GM19023 (cell line): ENCODE results near the gene ANKRD33.

Experiments
- ATAC-seq: cut with Tn5 transposase; IDR thresholded peaks from one replicate; pipeline ENCODE4 v1.9.1; 2021; ENCODE audit warnings: mild to moderate bottlenecking, moderate library complexity; ENCODE audit not compliant: unreplicated experiment

ANKRD33 gene

GRCh38 chr12:51915003-51915625 lies 27.2 kb downstream of the ANKRD33 start:
- no peak for ATAC-seq

- no peak for ATAC-seq
Observed at GRCh38 chr12:51915951-51916350, 28.0 kb downstream of the ANKRD33 start.

GRCh38 chr12:51917041-51917590 lies 29.2 kb downstream of the ANKRD33 start:
- ATAC-seq: no peak

GRCh38 chr12:51917746-51918453 lies 30.0 kb downstream of the ANKRD33 start:
- no peak for ATAC-seq

- ATAC-seq: no peak
Observed at GRCh38 chr12:51920046-51920445, 32.1 kb downstream of the ANKRD33 start.

- no peak for ATAC-seq
Observed at GRCh38 chr12:51921017-51921725, 33.3 kb downstream of the ANKRD33 start.

GRCh38 chr12:51922146-51922545 lies 34.2 kb downstream of the ANKRD33 start:
- ATAC-seq: no peak

- no peak for ATAC-seq
Observed at GRCh38 chr12:51922762-51923505, 35.0 kb downstream of the ANKRD33 start.

GRCh38 chr12:51923506-51924365 lies 35.8 kb downstream of the ANKRD33 start:
- ATAC-seq: no peak

GRCh38 chr12:51924551-51925319 lies 36.8 kb downstream of the ANKRD33 start:
- no peak for ATAC-seq

GRCh38 chr12:51925346-51926063 lies 37.6 kb downstream of the ANKRD33 start:
- ATAC-seq: no peak

GRCh38 chr12:51926064-51926632 lies 38.2 kb downstream of the ANKRD33 start:
- ATAC-seq: no peak

- no peak for ATAC-seq
Observed at GRCh38 chr12:51926718-51927117, 38.8 kb downstream of the ANKRD33 start.

GRCh38 chr12:51932218-51933076 lies 44.5 kb downstream of the ANKRD33 start:
- ATAC-seq: no peak

GRCh38 chr12:51934080-51934479 lies 46.2 kb downstream of the ANKRD33 start:
- ATAC-seq: no peak

- no peak for ATAC-seq
Observed at GRCh38 chr12:51937926-51938325, 50.0 kb downstream of the ANKRD33 start.

- ATAC-seq: no peak
Observed at GRCh38 chr12:51938726-51939125, 50.8 kb downstream of the ANKRD33 start.
